HepG2 (cell line): ENCODE data around the gene NFIC. TPM values are rescaled to one million over a fixed set of nuclear protein-coding genes. Genes with fewer than 3 reads are reported as not detected.
A peak's percentile ranks its signal among the peaks of the same experiment; 100 is the strongest.

Experiments used
- ASH2L ChIP-seq: fragments of 300-600, 200-600 bp; sonication (generic); IDR thresholded peaks from 2 replicates; pipeline ENCODE4 v1.7.0; 2017; ENCODE audit warnings: low read depth, mild to moderate bottlenecking, moderate library complexity, mixed read lengths, low read length; ENCODE audit not compliant: insufficient read length
- BRCA1 ChIP-seq: sonication (generic); formaldehyde crosslinking; IDR thresholded peaks from 2 replicates; pipeline ENCODE4 v1.4.0; 2020; ENCODE audit warnings: missing genetic modification reagents
- CENPT ChIP-seq: sonication (generic); formaldehyde crosslinking; IDR thresholded peaks from 2 replicates; pipeline ENCODE4 v1.8.0; 2022; ENCODE audit warnings: low read depth, mild to moderate bottlenecking, moderate library complexity, missing genetic modification reagents
- CSRNP1 ChIP-seq: sonication (generic); formaldehyde crosslinking; IDR thresholded peaks from 2 replicates; pipeline ENCODE4 v1.8.1; 2023; ENCODE audit warnings: mild to moderate bottlenecking, missing genetic modification reagents
- ERF ChIP-seq: IDR thresholded peaks from 2 replicates; pipeline ENCODE4 v1.6.1; 2018; ENCODE audit warnings: missing biosample characterization, missing genetic modification reagents
- HMGXB4 ChIP-seq, 2 experiments: sonication (generic) in 1 of 2; formaldehyde crosslinking in 1 of 2; IDR thresholded peaks; 2 replicates each; pipeline versions ENCODE4 v1.4.0 to v1.6.1; 2018 to 2020; ENCODE audit warnings: missing genetic modification reagents in 2 of 2, borderline replicate concordance in 1 of 2, low read depth in 1 of 2, mild to moderate bottlenecking in 1 of 2, missing biosample characterization in 1 of 2
- RFX5 ChIP-seq: IDR thresholded peaks from 2 replicates; pipeline ENCODE4 v1.6.1; 2011; ENCODE audit warnings: low read depth, low read length, improper control_type of control experiment
- SOX13 ChIP-seq, 3 experiments: fragments of 450-650 bp in 1 of 3; sonication (generic) in 1 of 3; formaldehyde crosslinking in 1 of 3; IDR thresholded peaks in 2 of 3; conservative IDR thresholded peaks in 1 of 3; 2 replicates each; pipeline versions ENCODE4 v1.5.0 to v1.6.1; 2016 to 2020; ENCODE audit warnings: antibody characterized with exemption in 1 of 3, mild to moderate bottlenecking in 1 of 3, missing compliant biosample characterization in 1 of 3, missing genetic modification reagents in 1 of 3, moderate library complexity in 1 of 3
- SRY ChIP-seq: sonication (generic); formaldehyde crosslinking; IDR thresholded peaks from 2 replicates; pipeline ENCODE4 v1.8.0; 2022; ENCODE audit warnings: mild to moderate bottlenecking, missing genetic modification reagents
- ZBTB14 ChIP-seq: sonication (generic); formaldehyde crosslinking; IDR thresholded peaks from 2 replicates; pipeline ENCODE4 v1.4.0; 2020; ENCODE audit warnings: missing genetic modification reagents
- ZFP91 ChIP-seq: sonication (generic); formaldehyde crosslinking; IDR thresholded peaks from 2 replicates; pipeline ENCODE4 v1.9.0; 2022; ENCODE audit warnings: missing genetic modification reagents, mild to moderate bottlenecking, borderline replicate concordance
- ZNF256 ChIP-seq: sonication (generic); formaldehyde crosslinking; conservative IDR thresholded peaks from 2 replicates; pipeline ENCODE4 v1.4.0; 2020; ENCODE audit warnings: missing genetic modification reagents
- ZNF530 ChIP-seq: sonication (generic); formaldehyde crosslinking; IDR thresholded peaks from 2 replicates; pipeline ENCODE4 v1.5.0; 2020; ENCODE audit warnings: low read depth, mild to moderate bottlenecking, missing genetic modification reagents
- ZNF772 ChIP-seq: sonication (generic); formaldehyde crosslinking; IDR thresholded peaks from 2 replicates; pipeline ENCODE4 v1.5.0; 2020; ENCODE audit warnings: mild to moderate bottlenecking, missing genetic modification reagents
- ZNF788 ChIP-seq: sonication (generic); formaldehyde crosslinking; IDR thresholded peaks from 2 replicates; pipeline ENCODE4 v1.5.0; 2020; ENCODE audit warnings: mild to moderate bottlenecking, missing genetic modification reagents, borderline replicate concordance
- ZNF816 ChIP-seq: sonication (generic); formaldehyde crosslinking; IDR thresholded peaks from 2 replicates; pipeline ENCODE4 v1.8.0; 2022; ENCODE audit warnings: missing genetic modification reagents, mild to moderate bottlenecking, borderline replicate concordance
- ZNF83 ChIP-seq: sonication (generic); formaldehyde crosslinking; IDR thresholded peaks from 2 replicates; pipeline ENCODE4 v1.4.0; 2020; ENCODE audit warnings: missing genetic modification reagents, mild to moderate bottlenecking, borderline replicate concordance
- ZNF841 ChIP-seq: sonication (generic); formaldehyde crosslinking; IDR thresholded peaks from 2 replicates; pipeline ENCODE4 v1.8.1; 2023; ENCODE audit warnings: missing genetic modification reagents, borderline replicate concordance
- polyA plus RNA-seq, 8 experiments: library from polyadenylated mRNA; depleted of rRNA in 3 of 8; stranded (reverse) in 7 of 8; unstranded in 1 of 8; fragments of >200 nt; fragmentation: Illumina TruSeq in 4 of 8; extraction: Trizol in 4 of 8; gene quantifications; 2 replicates each; pipeline versions ENCODE4 v1.2.1 to v1.2.3, GENCODE V29; 2011 to 2016; ENCODE audit warnings: low read depth in 4 of 8, missing spikeins in 1 of 8, mixed read lengths in 1 of 8; ENCODE audit not compliant: insufficient read depth in 1 of 8
- total RNA-seq, 5 experiments: library from RNA; depleted of rRNA; stranded (reverse); fragments of >200 nt; fragmentation: Illumina TruSeq; extraction: Trizol; gene quantifications; 2 replicates each; pipeline ENCODE4 v1.2.3, GENCODE V29; 2016; ENCODE audit warnings: low read depth in 1 of 5
- TF ChIP-seq, protein P1 (sequence below): sonication (generic); formaldehyde crosslinking; IDR thresholded peaks from 2 replicates; pipeline ENCODE4 v1.9.0; 2021; ENCODE audit warnings: missing genetic modification reagents, borderline replicate concordance

Gene NFIC
- total and polyA plus RNA-seq, 2 of the 13 experiments (the other 11 are each of a cell fraction or from before 2014, with no cell fraction given): 1.3 to 2.5 TPM

GRCh38 chr19:3413796-3414327 lies 47.5 kb downstream of the NFIC start (continued):
- TF ChIP-seq HMGXB4 (CRISPR knock-in tag; IDR thresholded peaks at IDR 0.05; ENCODE audit: borderline replicate concordance in 1 of 2, low read depth in 1 of 2): peak; percentile 20 to 64; a peak in 1 of 4 replicates
- TF ChIP-seq SRY (CRISPR knock-in tag): no peak
- TF ChIP-seq, protein P1, sequence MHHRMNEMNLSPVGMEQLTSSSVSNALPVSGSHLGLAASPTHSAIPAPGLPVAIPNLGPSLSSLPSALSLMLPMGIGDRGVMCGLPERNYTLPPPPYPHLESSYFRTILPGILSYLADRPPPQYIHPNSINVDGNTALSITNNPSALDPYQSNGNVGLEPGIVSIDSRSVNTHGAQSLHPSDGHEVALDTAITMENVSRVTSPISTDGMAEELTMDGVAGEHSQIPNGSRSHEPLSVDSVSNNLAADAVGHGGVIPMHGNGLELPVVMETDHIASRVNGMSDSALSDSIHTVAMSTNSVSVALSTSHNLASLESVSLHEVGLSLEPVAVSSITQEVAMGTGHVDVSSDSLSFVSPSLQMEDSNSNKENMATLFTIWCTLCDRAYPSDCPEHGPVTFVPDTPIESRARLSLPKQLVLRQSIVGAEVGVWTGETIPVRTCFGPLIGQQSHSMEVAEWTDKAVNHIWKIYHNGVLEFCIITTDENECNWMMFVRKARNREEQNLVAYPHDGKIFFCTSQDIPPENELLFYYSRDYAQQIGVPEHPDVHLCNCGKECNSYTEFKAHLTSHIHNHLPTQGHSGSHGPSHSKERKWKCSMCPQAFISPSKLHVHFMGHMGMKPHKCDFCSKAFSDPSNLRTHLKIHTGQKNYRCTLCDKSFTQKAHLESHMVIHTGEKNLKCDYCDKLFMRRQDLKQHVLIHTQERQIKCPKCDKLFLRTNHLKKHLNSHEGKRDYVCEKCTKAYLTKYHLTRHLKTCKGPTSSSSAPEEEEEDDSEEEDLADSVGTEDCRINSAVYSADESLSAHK (CRISPR knock-in tag): no peak
- TF ChIP-seq ZNF816 (CRISPR knock-in tag): no peak
- TF ChIP-seq ASH2L: no peak
- TF ChIP-seq CSRNP1: 0 out of 2 replicates have a peak, but pooled peaks have one; percentile 39
- TF ChIP-seq ZNF841: no peak
- TF ChIP-seq ZBTB14 (CRISPR knock-in tag): no peak
- no peak for TF ChIP-seq ZNF256 (CRISPR knock-in tag)
- no peak for TF ChIP-seq ZNF83 (CRISPR knock-in tag)
- TF ChIP-seq CENPT (CRISPR knock-in tag): no peak
- TF ChIP-seq ZFP91 (CRISPR knock-in tag): peak; percentile 87
- peak; percentile 20; the same call in 1 of the 2 replicates for TF ChIP-seq ZNF788 (CRISPR knock-in tag)
- no peak for TF ChIP-seq ZNF530 (CRISPR knock-in tag)
- 0 out of 2 replicates have a peak, but pooled peaks have one; percentile 65 for TF ChIP-seq ZNF772 (CRISPR knock-in tag)
- TF ChIP-seq BRCA1: no peak
- no peak; the same call in 1 of the 2 replicates for TF ChIP-seq SOX13 (IDR thresholded peaks at IDR 0.05)
- peak in 1 of 2 experiments; percentile 79; a peak in 2 of 4 replicates for TF ChIP-seq SOX13 (CRISPR knock-in tag; conservative IDR thresholded peaks at IDR 0.05 in 1 of 2, IDR thresholded peaks at IDR 0.05 in 1 of 2)
- TF ChIP-seq RFX5: no peak
- peak; percentile 92 for TF ChIP-seq ERF (CRISPR knock-in tag)
